Measurements from ENCODE around the gene TES.
A peak's percentile ranks its signal among the peaks of the same experiment; 100 is the strongest.

TES gene, protein sequence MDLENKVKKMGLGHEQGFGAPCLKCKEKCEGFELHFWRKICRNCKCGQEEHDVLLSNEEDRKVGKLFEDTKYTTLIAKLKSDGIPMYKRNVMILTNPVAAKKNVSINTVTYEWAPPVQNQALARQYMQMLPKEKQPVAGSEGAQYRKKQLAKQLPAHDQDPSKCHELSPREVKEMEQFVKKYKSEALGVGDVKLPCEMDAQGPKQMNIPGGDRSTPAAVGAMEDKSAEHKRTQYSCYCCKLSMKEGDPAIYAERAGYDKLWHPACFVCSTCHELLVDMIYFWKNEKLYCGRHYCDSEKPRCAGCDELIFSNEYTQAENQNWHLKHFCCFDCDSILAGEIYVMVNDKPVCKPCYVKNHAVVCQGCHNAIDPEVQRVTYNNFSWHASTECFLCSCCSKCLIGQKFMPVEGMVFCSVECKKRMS

DNA sequence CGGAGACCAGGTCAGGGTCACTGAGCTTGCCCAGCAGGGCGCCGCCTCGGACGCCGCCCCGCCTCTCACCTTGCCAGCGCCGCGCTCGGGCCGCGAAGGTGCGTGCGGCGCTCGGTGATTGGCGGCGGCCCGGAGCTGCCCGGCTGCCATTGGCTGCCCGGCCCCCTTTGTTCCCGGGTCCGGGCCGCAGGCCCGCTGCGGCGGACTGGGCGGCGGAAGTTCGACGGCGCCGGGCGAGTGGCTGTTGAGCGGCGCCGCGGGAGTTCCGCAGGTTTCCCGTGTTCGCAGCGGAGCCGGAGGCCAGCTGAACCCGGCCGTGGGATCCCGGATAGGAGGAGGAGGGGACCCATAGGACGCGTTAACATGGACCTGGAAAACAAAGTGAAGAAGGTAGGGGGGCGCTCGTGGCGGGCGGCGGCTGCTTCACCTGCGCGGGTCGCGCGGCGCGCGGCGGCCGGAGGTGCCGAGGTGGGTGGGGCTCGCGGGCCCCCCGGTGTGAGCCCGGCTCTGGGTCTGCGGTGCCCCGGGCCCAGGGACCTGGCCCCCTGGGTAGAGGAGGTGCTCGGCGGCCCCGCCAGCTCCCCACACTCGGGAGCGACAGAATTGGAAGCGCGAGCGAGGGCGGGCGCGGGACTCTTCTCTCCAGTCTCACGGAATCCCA, at the start of gene TES:
Gene TES (plus strand): TSS at position 195 of the 661 bp plus-strand sequence. CDS start 169 bp downstream, at position 364.
- no peaks in the 10 kb centered on the region for H3K9me3 ChIP-seq
- H3K27ac ChIP-seq = peak within 1 kb of the TSS; percentile 91
- H3K27me3 ChIP-seq = no peaks in the 10 kb centered on the region
- TF ChIP-seq, protein P1, sequence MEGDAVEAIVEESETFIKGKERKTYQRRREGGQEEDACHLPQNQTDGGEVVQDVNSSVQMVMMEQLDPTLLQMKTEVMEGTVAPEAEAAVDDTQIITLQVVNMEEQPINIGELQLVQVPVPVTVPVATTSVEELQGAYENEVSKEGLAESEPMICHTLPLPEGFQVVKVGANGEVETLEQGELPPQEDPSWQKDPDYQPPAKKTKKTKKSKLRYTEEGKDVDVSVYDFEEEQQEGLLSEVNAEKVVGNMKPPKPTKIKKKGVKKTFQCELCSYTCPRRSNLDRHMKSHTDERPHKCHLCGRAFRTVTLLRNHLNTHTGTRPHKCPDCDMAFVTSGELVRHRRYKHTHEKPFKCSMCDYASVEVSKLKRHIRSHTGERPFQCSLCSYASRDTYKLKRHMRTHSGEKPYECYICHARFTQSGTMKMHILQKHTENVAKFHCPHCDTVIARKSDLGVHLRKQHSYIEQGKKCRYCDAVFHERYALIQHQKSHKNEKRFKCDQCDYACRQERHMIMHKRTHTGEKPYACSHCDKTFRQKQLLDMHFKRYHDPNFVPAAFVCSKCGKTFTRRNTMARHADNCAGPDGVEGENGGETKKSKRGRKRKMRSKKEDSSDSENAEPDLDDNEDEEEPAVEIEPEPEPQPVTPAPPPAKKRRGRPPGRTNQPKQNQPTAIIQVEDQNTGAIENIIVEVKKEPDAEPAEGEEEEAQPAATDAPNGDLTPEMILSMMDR (IDR thresholded peaks at IDR 0.05) = peak; percentile 8
- peak within 1 kb of the TSS; percentile 71 to 85 for H3K4me3 ChIP-seq (ENCODE audit: low read depth in 1 of 2, low read length in 1 of 2)
- no peaks in the 10 kb centered on the region for H3K36me3 ChIP-seq
- H3K4me1 ChIP-seq (ENCODE audit: control insufficient read depth in 1 of 2, insufficient read depth in 1 of 2, low read depth in 1 of 2, low read length in 1 of 2) = peaks cover 42 to 51% of the 10 kb centered on the region in 2 experiments

DNA sequence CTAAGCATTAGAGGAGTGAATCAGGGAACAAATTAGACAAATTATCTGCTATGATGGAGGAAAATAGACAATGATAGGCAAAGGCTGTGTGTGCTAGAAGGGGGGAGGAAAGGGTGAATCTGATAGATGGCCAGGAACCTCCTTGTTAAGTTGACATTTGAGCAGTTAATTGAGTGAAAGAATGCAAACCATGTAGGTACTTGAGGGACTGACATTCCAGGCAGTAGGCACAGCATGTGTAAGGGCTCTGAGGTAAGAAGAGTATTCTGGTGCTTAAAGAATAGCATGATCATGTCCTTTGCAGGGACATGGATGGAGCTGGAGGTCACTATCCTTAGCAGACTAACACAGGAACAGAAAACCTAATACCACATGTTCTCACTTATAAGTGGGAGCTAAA, 48.6 kb upstream of the TES start:
- Histone ChIP-seq H3K4me3 (ENCODE audit: low read depth in 1 of 2, low read length in 1 of 2) (no peak overlapping the region), H3K27ac (no peak overlapping the region), H3K36me3 (no peaks in the 10 kb centered on the region), H3K9me3 (no peaks in the 10 kb centered on the region), H3K4me1 (ENCODE audit: control insufficient read depth in 1 of 2, insufficient read depth in 1 of 2, low read depth in 1 of 2, low read length in 1 of 2) (peaks cover 11 to 15% of the 10 kb centered on the region in 2 experiments), H3K27me3 (no peaks in the 10 kb centered on the region)
- TF ChIP-seq, protein P1 (IDR thresholded peaks at IDR 0.05) = no peak

DNA sequence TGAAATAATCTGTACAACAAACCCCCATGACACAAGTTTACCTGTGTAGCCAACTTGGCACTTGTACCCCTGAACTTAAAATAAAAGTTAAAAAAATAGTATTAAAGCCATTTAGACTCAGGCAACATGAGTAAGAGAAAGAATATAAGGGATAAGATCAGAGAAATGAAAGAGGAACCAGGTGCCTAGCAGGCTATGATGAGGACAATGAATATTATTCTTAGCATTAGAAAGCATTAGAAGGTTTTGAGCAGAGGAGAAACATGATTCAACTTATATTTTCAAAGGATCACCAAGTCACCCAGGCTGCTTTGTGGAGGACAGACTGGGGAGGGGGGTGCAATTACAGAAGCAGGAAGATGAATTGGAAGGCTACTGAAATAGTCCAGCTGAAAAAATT, 48.1 kb upstream of the TES start:
- no peaks in the 10 kb centered on the region for H3K9me3 ChIP-seq
- peaks cover 16 to 20% of the 10 kb centered on the region in 2 experiments for H3K4me1 ChIP-seq (ENCODE audit: control insufficient read depth in 1 of 2, insufficient read depth in 1 of 2, low read depth in 1 of 2, low read length in 1 of 2)
- no peaks in the 10 kb centered on the region for H3K27me3 ChIP-seq
- H3K4me3 ChIP-seq (ENCODE audit: low read depth in 1 of 2, low read length in 1 of 2) = no peak overlapping the region
- no peaks in the 10 kb centered on the region for H3K36me3 ChIP-seq
- no peak overlapping the region for H3K27ac ChIP-seq
- TF ChIP-seq, protein P1 (IDR thresholded peaks at IDR 0.05) = no peak

DNA sequence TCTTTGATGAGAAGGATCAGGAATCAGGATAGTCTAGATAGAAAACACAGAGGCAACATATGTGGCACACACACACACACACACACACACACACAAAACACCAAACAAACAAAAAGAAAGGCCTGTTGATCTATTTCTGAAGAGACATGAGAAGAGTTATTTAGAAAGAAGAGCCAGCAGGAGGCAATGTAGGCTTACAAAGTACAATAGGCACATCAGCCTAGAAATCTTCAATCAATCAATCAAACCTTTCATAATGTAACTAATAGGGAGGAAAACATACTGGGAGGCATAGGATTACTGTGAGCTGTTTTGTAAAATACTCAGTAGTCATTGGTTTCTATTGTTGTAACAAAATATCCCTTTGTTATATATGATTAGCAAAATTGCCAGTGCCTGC, 47.3 kb upstream of the TES start:
- no peaks in the 10 kb centered on the region for H3K27me3 ChIP-seq
- H3K36me3 ChIP-seq = no peaks in the 10 kb centered on the region
- TF ChIP-seq, protein P1 (IDR thresholded peaks at IDR 0.05) = no peak
- no peaks in the 10 kb centered on the region for H3K9me3 ChIP-seq
- H3K4me3 ChIP-seq (ENCODE audit: low read depth in 1 of 2, low read length in 1 of 2) = no peak overlapping the region
- H3K4me1 ChIP-seq (ENCODE audit: control insufficient read depth in 1 of 2, insufficient read depth in 1 of 2, low read depth in 1 of 2, low read length in 1 of 2) = peaks cover 19 to 23% of the 10 kb centered on the region in 2 experiments
- no peak overlapping the region for H3K27ac ChIP-seq

DNA sequence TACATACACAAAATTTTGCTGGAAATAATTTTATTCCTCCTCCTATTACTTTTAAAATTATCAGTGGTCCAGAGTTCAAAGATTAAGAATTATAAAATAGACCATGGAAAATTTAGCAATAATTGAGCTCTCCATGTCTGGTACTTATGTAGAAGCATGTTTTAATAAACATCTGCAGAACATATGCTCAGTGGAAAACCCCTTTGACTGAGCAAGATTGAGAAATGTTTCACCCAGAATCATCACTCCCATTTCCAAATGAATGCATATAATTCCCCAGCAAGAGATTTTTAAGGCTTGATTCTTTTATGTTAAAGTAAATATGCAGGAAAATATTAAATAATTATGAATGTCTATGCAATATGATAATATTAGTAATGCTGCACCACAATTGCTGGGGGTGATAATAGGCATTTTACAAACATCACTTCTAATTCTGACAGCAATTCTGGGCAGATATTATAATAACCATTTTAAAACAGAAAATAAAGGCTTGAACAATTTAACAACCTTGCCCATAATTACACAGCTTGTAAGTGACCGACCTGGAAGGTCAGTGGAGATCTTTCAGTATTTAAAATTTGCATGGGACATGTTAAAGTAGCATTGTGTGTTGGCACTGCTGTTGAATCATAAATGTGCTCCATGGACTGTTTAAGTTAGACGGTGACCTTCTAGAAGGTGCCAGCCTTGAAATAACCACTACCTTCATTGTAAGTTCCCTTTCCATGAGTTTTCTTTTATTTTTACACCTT, 45.6 kb upstream of the TES start:
- Histone ChIP-seq H3K4me3 (ENCODE audit: low read depth in 1 of 2, low read length in 1 of 2) (no peak overlapping the region), H3K27ac (no peak overlapping the region), H3K9me3 (no peaks in the 10 kb centered on the region), H3K27me3 (no peaks in the 10 kb centered on the region), H3K36me3 (no peaks in the 10 kb centered on the region), H3K4me1 (ENCODE audit: control insufficient read depth in 1 of 2, insufficient read depth in 1 of 2, low read depth in 1 of 2, low read length in 1 of 2) (peaks cover 19 to 23% of the 10 kb centered on the region in 2 experiments)
- TF ChIP-seq, protein P1 (IDR thresholded peaks at IDR 0.05) = no peak
